HG02970 (cell line): ENCODE results near the gene ASPM.
"Not testable (repeated sequence)": the region's sequence is repeated elsewhere in the genome, so short reads cannot be mapped to it uniquely, and the experiment has no call there.

Experiments used
- ATAC-seq: cut with Tn5 transposase; IDR thresholded peaks from one replicate; pipeline ENCODE4 v1.9.1; 2021; ENCODE audit warnings: mild to moderate bottlenecking, moderate library complexity, moderate number of reproducible peaks; ENCODE audit not compliant: unreplicated experiment, low FRiP score

Gene ASPM

GRCh38 chr1:197149340-197149739, 2.9 kb upstream of the ASPM start:
- no peak for ATAC-seq

DNA sequence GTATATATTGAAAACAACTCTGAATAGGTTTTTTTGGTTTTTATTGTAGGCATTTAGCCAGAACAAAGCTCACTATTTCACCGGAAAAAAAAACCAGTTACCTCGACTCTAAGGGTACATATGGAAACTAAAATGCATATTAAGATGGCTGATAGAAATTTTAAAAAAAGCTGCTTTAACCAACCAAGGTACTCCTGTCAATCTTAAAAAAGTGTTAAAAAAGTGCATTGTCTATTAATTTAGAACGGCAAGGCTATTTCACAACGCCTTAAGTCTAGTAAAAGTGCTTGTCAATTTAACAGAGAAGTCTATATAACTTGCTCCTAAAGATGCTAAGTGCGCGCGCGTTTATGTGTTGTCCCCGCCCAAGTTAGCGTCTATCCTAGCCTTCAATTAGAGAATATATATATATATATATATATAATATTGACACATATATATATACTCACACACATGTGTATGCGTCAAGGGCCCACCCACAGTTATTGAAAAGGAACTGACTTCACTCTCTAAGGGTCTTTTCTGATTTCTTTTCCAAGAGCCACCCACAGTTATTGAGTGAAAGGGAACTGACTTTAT, 934 bp downstream of the ASPM start:
- no peak for ATAC-seq

DNA sequence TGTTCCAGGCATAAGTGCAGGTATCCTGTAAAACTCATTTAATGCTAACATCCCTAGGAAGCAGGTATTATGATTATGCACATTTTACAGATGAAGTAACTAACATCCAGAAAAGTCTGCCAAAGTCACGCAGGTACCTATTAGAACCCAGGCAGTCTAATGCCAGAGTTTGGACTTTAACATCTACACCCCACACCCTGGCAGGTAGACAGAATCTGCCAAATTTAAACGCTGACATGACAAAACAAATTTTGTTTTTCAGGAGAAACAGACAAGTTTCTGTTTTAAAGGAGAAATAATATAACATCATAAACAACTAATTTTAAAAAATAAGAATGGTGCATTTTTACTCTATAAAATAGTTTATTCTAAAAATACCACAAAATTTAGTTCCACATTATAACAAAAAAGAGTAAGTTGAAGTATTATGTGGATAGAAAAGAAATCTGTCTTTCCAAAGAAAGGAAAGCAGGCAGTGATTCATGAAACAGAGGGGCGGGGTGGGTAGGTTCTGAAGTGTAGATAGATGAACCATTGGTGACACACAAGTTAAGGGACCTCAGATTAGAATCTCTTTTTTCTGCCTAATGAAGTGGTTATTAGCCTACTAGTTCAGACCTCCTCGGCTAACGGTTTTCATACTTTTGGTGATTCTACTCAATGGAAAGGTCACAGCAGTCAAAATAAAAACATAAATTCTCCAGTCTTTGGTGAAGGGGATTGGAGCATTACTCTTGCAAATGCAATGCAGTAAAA, 1.7 kb downstream of the ASPM start:
- ATAC-seq, result no peak

GRCh38 chr1:197143276-197143675, 3.2 kb downstream of the ASPM start:
- no peak for ATAC-seq

DNA sequence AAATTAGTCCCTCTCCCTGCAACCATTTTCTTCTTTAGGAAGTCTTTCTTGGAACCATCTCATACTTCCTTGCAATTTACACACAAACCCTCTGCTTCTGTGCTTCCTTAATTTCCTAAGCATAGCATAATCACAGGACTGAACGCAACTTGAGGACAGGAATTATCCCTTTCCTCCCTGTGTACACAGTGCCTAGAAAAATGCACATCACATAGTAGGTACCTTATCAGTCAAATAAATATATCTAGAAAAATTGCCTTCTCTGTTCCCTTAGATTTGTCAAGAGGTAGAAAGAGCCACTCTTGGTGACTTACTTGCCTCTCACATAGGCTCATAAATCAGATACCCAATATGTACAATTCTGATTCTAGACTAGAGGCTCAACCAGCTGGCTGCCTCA, 4.9 kb downstream of the ASPM start:
- ATAC-seq, result no peak

DNA sequence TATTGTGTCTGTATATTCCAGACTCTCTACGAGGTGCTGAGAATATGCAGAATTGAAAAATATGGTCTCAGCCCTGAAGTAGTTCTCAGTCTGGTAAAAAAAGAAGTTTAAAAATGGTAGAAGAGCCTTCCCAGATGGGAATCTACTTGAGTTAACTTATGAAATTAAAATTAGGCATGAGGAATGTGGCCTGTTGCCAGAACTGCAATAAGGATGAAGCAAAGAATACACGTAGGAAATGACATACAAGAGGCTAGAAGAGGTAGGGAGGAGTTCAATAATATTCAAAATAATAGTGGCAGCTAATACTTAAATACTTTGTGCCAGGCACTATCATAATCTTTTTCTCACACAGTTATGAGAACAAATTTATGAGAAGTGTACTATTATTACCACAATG, 6.3 kb downstream of the ASPM start:
- no peak for ATAC-seq

GRCh38 chr1:197139169-197139568, 7.3 kb downstream of the ASPM start:
- ATAC-seq, result no peak

DNA sequence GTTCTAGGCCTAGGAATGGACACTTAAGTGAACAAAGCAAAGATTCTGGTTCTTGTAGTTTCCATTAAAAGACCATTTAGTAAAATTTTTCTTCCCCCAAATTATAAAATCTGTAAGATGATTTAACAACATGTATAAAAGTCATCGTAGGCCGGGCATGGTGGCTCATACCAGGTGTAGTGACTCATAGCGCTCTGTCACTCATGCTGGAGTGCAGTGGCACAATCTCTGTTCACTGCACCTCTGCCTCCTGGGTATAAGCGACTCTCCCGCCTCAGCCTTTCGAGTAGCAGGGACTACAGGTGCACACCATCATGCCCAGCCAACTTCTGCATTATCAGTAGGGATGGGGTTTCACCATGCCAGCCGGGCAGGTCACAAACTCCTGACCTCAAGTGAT, 9.1 kb downstream of the ASPM start:
- ATAC-seq, result no peak

GRCh38 chr1:197130677-197131304, 15.7 kb downstream of the ASPM start:
- ATAC-seq, result no peak

GRCh38 chr1:197129698-197130097, 16.8 kb downstream of the ASPM start:
- ATAC-seq, result no peak

DNA sequence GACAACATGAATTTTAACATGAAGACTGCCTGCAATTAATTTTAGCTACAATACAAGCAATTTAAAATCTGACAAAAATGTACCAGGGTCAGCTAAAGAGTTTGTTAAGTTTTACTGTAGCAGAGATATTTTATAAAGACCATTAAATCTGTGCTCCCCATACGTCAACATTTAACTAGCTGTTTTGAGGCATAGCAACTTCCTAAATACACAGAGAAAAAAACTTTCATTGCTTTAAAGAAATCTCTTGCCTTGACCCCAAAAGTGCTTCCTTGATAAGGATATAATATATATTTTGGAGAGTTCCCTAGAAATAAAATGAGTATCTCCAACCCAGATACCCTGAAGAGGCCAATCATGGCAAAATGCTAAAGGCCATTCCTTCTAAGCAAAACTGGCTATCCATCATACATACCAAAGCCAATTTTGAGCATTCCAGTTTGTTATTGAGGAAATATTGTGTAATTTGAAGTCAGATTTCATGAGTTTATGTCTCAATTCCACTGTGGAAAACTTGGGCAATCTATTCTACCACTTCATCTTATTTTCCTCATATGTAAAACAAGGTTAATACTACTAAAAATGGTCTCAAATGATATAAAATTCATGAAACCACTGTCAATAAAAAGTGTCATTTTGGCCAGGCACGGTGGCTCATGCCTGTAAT, 19.1 kb downstream of the ASPM start:
- no peak for ATAC-seq

GRCh38 chr1:197126691-197127090, 19.8 kb downstream of the ASPM start:
- ATAC-seq, result no peak

DNA sequence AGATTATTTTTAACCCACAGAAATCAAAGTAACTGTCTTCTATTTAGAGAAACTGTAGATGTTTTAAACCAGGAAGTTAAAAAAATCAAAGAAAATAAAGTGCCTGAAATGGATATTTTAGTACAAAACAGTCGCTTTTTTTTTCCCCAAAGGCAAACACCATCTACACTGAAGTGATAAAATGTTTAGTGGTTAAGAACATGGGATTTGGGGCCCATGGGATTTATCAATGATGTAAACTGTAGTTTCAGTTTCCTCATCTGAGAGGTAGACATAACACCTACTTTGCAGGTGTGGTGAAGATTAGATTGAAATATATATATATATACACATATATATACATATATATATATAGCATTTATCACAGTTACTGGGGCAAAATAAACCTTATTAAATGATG, 22.1 kb downstream of the ASPM start:
- no peak for ATAC-seq

GRCh38 chr1:197116156-197116555, 30.3 kb downstream of the ASPM start:
- ATAC-seq, result no peak

DNA sequence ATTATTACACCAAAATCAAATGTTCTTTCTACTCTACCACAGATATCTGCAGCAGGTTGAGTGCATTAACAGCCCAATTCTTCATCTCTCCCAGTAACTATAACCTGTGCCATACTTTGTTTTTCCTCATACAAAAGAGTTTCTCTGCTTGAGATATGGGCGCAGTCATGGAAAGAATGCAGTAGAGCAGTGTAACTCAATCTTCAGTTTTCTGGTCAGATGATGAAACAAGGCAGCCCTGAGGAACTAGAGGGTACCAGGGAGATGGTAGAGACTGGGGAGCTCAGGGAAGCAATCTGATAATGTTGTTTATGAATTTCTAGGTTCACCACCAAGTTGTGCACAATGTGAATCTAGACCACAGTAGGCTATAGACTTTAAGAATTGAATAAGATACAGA, 39.6 kb downstream of the ASPM start:
- ATAC-seq, result no peak

GRCh38 chr1:197103300-197103699, 43.2 kb downstream of the ASPM start:
- no peak for ATAC-seq

GRCh38 chr1:197101978-197102377, 44.5 kb downstream of the ASPM start:
- ATAC-seq, result no peak

DNA sequence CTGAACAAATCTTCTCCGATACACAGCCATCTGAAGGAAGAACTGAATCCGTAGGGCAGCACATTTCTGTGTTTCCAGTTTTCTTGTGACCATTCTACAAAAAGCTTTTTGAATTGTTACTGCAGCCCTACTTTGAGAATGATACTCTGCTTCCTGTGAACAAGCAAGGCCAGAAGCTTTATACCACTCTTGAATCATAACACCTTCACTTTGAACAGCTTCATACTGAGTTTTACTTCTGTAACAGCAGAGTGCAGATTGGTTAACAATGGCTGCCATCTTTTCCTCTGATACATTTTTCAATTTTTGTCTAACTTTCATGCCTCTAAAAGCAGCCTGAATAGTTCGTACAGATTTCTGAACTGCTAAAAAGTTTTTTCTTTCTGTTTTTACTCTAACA, 45.8 kb downstream of the ASPM start:
- ATAC-seq, result no peak

DNA sequence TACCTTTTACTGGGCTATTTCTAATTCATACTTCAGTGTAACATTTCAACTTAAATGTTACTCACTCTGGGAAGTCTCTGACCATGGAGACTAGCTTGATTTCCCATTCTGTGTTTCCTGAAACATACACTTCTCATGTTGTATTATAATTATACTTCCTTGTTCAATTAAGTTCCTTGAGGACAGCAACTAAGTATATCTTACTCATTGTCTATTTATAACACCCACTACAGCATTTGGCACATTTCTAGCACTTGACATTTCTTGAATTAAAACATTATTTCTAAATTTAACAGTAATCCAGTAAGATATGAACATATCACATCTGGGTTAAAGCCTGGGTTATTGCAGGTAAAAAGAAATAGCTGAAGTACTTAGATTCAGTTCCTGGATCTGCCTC, 47.0 kb downstream of the ASPM start:
- ATAC-seq, result no peak

DNA sequence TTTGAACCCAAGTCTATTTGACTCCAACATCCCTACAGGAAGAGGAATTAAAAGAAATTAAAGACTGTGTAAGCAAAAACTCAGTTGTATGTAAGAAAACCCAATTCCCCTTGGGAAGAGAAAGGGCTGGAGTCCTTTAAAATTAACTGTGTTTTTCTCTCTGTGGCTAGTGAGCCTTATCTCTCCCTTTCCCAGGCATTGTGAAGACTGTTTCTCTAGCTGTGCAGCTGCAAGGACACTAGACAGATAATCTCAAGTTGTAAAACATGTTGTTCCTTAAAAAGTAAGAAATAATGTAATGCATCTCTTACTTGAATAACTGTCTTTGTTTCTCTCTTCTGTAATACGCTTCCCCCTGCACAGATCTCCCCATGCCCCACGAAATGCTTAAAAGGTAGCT, 49.5 kb downstream of the ASPM start:
- not testable (repeated sequence) for ATAC-seq

DNA sequence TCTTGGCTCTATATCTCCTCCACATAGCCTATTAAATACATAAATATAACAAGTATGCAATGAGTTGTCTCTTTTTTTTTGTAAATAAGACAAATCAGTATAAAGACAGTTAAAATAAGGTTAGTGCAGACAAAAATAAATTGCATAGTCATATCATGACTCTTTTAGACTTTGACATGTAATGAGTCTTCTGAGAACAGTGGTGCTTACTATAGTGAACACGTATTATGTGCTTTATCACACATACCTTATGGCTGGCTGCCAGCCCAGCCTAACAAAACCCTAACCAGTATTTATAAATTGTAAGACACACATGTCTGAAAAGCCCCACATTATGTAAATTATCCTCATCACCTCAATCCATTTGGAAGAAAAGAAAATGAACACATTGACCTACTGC, 50.3 kb downstream of the ASPM start:
- no peak for ATAC-seq
